Cardiac fibroblast (primary cell): ENCODE results near the gene SNAP91.
"Not testable (repeated sequence)": the region's sequence is repeated elsewhere in the genome, so short reads cannot be mapped to it uniquely, and the experiment has no call there.

ENCODE experiments used
- DNase-seq, 2 donors: peaks; one replicate each; pipeline versions ENCODE4 v3.0.0 to v3.0.0-alpha.2; 2010; ENCODE audit warnings: low read depth in 2 of 2
- H3K4me3 ChIP-seq, 2 donors: replicated peaks in 1 of 2; 1 replicate in 1 of 2; 2 replicates in 1 of 2; pipeline ENCODE4 v1.5.1; 2011; ENCODE audit warnings: low read depth in 2 of 2, low read length in 2 of 2, mild to moderate bottlenecking in 2 of 2, moderate library complexity in 1 of 2
- CTCF ChIP-seq: IDR thresholded peaks from one replicate; pipeline ENCODE4 v1.5.1; 2011; ENCODE audit warnings: low read depth, mild to moderate bottlenecking, low read length, inconsistent platforms

SNAP91 gene

GRCh38 chr6:83633609-83634008, 75.3 kb downstream of the SNAP91 start:
- no peak overlapping the region for H3K4me3 ChIP-seq
- DNase-seq: no peak
- no peak for TF ChIP-seq CTCF

GRCh38 chr6:83633149-83633548, 75.8 kb downstream of the SNAP91 start:
- no peak for DNase-seq
- no peak for TF ChIP-seq CTCF

GRCh38 chr6:83629908-83630307, 79.0 kb downstream of the SNAP91 start:
- not testable (repeated sequence) for DNase-seq, H3K4me3 ChIP-seq

More at GRCh38 chr6:83633149-83633548, 75.8 kb downstream of the SNAP91 start:
- H3K4me3 ChIP-seq: no peak overlapping the region

GRCh38 chr6:83615025-83615999, 93.6 kb downstream of the SNAP91 start:
- DNase-seq: peak; percentile 59
- TF ChIP-seq CTCF: peak; percentile 60
- no peak overlapping the region for H3K4me3 ChIP-seq

GRCh38 chr6:83613378-83613777, 95.5 kb downstream of the SNAP91 start:
- H3K4me3 ChIP-seq: no peak overlapping the region
- no peak for DNase-seq
- no peak for TF ChIP-seq CTCF

- H3K4me3 ChIP-seq: no peak overlapping the region
- TF ChIP-seq CTCF: no peak
- DNase-seq: no peak
Measured at GRCh38 chr6:83609248-83609647, 99.7 kb downstream of the SNAP91 start.

GRCh38 chr6:83605517-83605916, 103.4 kb downstream of the SNAP91 start:
- no peak for TF ChIP-seq CTCF
- no peak overlapping the region for H3K4me3 ChIP-seq
- no peak for DNase-seq
